GM10266 (cell line): ENCODE measurements around the gene ZNF335.

Experiments used
- DNase-seq: peaks from one replicate; pipeline ENCODE4 v3.0.0; 2012; ENCODE audit errors: extremely low spot score
- TF ChIP-seq, protein P1 (sequence below): IDR thresholded peaks from 2 replicates; pipeline ENCODE4 v1.5.1; 2012; ENCODE audit warnings: mild to moderate bottlenecking, low read depth; ENCODE audit not compliant: control insufficient read depth, insufficient read depth; ENCODE audit errors: missing control alignments

Gene ZNF335

GRCh38 chr20:46013322-46013828 is 41.4 kb upstream of the ZNF335 start:
- TF ChIP-seq, protein P1, sequence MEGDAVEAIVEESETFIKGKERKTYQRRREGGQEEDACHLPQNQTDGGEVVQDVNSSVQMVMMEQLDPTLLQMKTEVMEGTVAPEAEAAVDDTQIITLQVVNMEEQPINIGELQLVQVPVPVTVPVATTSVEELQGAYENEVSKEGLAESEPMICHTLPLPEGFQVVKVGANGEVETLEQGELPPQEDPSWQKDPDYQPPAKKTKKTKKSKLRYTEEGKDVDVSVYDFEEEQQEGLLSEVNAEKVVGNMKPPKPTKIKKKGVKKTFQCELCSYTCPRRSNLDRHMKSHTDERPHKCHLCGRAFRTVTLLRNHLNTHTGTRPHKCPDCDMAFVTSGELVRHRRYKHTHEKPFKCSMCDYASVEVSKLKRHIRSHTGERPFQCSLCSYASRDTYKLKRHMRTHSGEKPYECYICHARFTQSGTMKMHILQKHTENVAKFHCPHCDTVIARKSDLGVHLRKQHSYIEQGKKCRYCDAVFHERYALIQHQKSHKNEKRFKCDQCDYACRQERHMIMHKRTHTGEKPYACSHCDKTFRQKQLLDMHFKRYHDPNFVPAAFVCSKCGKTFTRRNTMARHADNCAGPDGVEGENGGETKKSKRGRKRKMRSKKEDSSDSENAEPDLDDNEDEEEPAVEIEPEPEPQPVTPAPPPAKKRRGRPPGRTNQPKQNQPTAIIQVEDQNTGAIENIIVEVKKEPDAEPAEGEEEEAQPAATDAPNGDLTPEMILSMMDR, result no peak
- DNase-seq, result no peak

GRCh38 chr20:46012921-46013320 is 40.9 kb upstream of the ZNF335 start:
- TF ChIP-seq, protein P1, result no peak
- no peak for DNase-seq

- DNase-seq, result peak; percentile 56
- TF ChIP-seq, protein P1, result peak; percentile 37
Measured at GRCh38 chr20:46011631-46012482, 39.9 kb upstream of the ZNF335 start.

GRCh38 chr20:46010491-46011391 is 38.7 kb upstream of the ZNF335 start:
- no peak for DNase-seq

DNA sequence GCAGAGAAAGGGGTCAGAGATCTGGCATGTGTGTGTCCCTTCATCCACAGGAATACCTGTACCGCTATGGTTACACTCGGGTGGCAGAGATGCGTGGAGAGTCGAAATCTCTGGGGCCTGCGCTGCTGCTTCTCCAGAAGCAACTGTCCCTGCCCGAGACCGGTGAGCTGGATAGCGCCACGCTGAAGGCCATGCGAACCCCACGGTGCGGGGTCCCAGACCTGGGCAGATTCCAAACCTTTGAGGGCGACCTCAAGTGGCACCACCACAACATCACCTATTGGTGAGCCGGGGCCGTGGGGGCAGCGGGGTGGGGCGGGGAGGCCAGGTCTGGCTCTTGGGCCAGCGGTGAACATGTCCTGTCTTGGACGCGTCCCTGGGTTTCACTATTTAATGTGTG is 37.8 kb upstream of the ZNF335 start:
- TF ChIP-seq, protein P1, result no peak
- DNase-seq, result no peak

More at GRCh38 chr20:46010491-46011391, 38.7 kb upstream of the ZNF335 start:
- TF ChIP-seq, protein P1, result no peak

DNA sequence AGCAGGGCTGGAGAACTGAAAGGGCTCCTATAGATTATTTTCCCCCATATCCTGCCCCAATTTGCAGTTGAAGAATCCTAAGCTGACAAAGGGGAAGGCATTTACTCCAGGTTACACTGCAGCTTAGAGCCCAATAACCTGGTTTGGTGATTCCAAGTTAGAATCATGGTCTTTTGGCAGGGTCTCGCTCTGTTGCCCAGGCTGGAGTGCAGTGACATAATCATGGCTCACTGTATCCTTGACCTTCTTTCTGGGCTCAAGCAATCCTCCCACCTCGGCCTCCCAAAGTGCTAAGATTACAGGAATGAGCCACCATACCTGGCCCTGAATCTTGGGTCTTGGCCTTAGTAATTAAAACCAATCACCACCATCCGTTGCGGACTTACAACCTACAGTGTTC is 35.7 kb upstream of the ZNF335 start:
- TF ChIP-seq, protein P1, result no peak
- DNase-seq, result no peak
